ENCODE measurements around the gene RABGAP1L.
"Not testable (repeated sequence)": the region's sequence is repeated elsewhere in the genome, so short reads cannot be mapped to it uniquely, and the experiment has no call there.

RABGAP1L gene

GRCh38 chr1:174156437-174156836, 2.9 kb upstream of the RABGAP1L start:
- DNase-seq = no peak

GRCh38 chr1:174157157-174157806, 2.0 kb upstream of the RABGAP1L start:
- DNase-seq = no peak

- DNase-seq = no peak
Observed at GRCh38 chr1:174158767-174159251, 511 bp upstream of the RABGAP1L start.

DNA sequence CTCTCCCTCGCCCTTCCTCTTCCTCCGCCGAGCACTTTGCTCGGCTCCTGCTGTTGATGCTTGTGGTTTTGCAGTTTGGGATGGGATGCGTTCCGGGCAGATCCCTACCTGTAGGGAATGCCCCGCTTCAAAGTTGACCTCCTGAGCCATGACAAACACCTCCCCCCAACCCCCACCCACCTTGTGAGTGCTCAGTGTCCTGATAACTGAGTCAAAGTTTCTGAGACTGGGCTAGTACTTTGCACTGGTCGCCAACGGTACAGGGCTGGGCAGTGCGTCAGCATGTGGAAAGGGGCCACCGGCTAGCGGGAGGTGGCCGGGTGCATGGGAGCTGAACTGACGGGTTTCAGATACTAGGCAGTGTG, 771 bp downstream of the RABGAP1L start:
- no peak for DNase-seq

GRCh38 chr1:174160603-174161002, 1.3 kb downstream of the RABGAP1L start:
- no peak for DNase-seq

- no peak for DNase-seq
Observed at GRCh38 chr1:174161813-174162212, 2.5 kb downstream of the RABGAP1L start.

- no peak for DNase-seq
Observed at GRCh38 chr1:174164826-174165225, 5.5 kb downstream of the RABGAP1L start.

DNA sequence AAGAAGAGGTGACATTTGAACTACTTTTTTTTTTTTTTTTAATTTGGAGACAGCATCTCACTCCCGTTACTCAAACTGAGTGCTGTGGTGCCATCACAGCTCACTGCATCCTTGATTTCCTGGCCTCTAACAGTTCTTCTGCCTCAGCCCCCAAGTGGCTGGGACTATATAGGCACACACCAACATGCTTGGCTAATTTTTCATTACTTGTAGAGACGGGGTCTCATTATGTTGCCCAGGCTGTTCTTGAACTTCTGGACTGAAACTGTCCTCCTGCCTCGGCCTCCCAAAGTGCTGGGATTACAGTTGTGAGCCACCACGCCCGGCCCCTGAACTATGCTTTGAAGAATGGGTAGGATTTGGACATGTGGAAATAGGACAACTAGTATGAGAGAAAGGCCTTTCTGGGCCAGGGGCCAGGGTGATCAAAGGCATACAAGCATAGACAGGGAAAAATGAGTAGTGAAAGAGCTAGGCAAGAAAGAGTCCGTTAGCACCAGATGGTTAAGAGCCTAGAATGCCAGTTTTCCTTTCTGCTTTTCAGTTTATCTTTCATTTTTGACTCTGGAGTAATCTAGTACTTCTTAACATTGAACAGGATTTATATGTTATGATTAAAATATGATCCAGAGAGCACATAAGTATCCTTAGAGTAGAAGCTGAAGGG, 6.3 kb downstream of the RABGAP1L start:
- DNase-seq = no peak

- DNase-seq = no peak
Observed at GRCh38 chr1:174166530-174167264, 7.4 kb downstream of the RABGAP1L start.

GRCh38 chr1:174167265-174167803, 8.0 kb downstream of the RABGAP1L start:
- no peak for DNase-seq

GRCh38 chr1:174169342-174169741, 10.0 kb downstream of the RABGAP1L start:
- no peak for DNase-seq

GRCh38 chr1:174171073-174171472, 11.8 kb downstream of the RABGAP1L start:
- no peak for DNase-seq

- DNase-seq = no peak
Observed at GRCh38 chr1:174174461-174175329, 15.4 kb downstream of the RABGAP1L start.

- DNase-seq = not testable (repeated sequence)
Observed at GRCh38 chr1:174178459-174178858, 19.1 kb downstream of the RABGAP1L start.

- no peak for DNase-seq
Observed at GRCh38 chr1:174189428-174190062, 30.2 kb downstream of the RABGAP1L start.

- no peak for DNase-seq
Observed at GRCh38 chr1:174190691-174191199, 31.4 kb downstream of the RABGAP1L start.

DNA sequence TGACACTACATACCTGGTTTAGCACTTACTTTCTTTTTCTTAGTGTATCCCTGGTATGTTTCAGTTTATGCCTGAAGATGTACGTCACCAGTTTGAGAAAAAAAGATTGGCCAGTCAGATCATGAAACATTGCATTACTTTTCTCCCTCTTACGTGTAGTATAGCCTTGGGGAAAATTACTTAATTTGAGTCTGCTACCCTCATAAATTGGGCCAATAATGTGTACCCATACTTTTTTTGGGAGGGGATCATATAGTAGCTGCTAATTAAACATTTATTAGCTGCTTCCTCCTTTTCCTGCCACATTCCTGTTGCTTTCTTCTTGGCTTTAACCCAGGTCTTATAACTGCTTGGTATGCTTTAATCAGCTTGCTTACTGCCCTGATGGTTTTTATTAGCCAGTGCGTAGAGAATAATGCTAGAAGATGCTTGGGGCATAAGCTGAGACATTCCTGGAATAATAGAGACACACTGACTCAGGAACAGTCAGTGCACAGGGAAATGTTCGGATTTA, 32.1 kb downstream of the RABGAP1L start:
- DNase-seq = no peak

GRCh38 chr1:174194461-174194860, 35.1 kb downstream of the RABGAP1L start:
- DNase-seq = no peak

- DNase-seq = no peak
Observed at GRCh38 chr1:174197088-174197487, 37.8 kb downstream of the RABGAP1L start.

GRCh38 chr1:174197547-174197946, 38.2 kb downstream of the RABGAP1L start:
- DNase-seq = no peak

DNA sequence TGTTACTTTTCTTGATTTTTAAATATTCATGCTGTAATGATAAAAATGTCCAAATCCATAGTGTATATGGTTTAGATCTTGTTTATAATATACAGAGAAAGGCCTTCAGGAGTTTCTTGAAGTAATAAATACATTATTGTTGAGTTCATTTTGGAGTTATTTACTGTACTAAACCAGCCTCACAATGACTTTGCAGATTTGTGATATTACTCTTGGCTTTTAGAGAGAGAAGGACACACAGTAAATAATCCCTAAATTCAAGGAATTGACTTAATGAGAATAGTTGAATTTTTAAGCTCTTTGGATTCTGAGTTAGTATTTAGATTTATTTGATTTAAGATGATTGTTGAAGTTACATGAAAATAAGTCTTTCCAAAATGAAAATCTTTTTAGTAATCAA, 38.9 kb downstream of the RABGAP1L start:
- no peak for DNase-seq

DNA sequence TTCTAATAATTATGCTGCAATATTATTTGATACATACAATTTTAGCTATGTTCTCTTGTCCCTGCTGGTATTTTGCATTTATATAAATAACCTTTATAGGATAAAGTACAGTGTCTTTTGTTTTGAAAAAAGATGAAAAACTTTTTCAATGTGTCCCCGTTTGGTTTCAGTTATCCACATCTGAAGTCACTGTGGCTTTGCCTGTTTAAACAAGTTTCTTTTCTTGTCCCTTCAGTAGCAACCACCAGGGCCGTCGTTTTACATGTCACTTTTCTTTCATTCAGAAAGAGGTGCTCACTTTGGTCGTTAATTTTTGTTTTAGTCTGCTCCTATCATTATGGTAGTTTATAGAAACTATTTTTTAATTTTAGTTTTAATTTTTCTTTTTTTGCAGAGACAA, 41.4 kb downstream of the RABGAP1L start:
- no peak for DNase-seq
